SK-N-SH (cell line): ENCODE measurements around the gene MLIP. TPM values are rescaled to one million over a fixed set of nuclear protein-coding genes. Genes with fewer than 3 reads are reported as not detected.

Source experiments
- CTCF ChIA-PET: fragments of 300-600, 350-600 bp; formaldehyde crosslinking; extraction: SDS; loops from one replicate; lab custom pipeline; 2021; lab: Yijun Ruan, JAX
- POLR2A ChIA-PET: fragments of 350-600 bp; sonication (Branson Sonifier 250); formaldehyde crosslinking; extraction: SDS; loops from one replicate; lab custom pipeline; 2020; ENCODE audit warnings: antibody characterized with exemption, inconsistent platforms; lab: Yijun Ruan, JAX
- DNase-seq: peaks from one replicate; pipeline ENCODE4 v3.0.0; 2012
- H2AFZ ChIP-seq: fragments of 200-600 bp; sonication (generic); 2 replicates; pipeline ENCODE4 v1.8.1; 2016; ENCODE audit warnings: antibody characterized with exemption, mild to moderate bottlenecking, low read depth
- H3F3A ChIP-seq: fragments of 200-600 bp; sonication (generic); replicated peaks from 2 replicates; pipeline ENCODE3; 2016; ENCODE audit warnings: antibody characterized with exemption, mild to moderate bottlenecking; ENCODE audit not compliant: insufficient read depth
- H3K27ac ChIP-seq, 2 experiments: fragments of 200-500 bp in 1 of 2; fragments of 200-600 bp in 1 of 2; sonication (Bioruptor generic) in 1 of 2; sonication (generic), shearing (Covaris generic) in 1 of 2; 2 replicates each; pipeline versions ENCODE4 v1.5.1 to v1.6.1; 2014 to 2016; ENCODE audit warnings: low read depth in 2 of 2, inconsistent platforms in 1 of 2, low read length in 1 of 2, mild to moderate bottlenecking in 1 of 2, mixed read lengths in 1 of 2
- H3K27me3 ChIP-seq: fragments of 200-600 bp; sonication (generic), shearing (Covaris generic); 2 replicates; pipeline ENCODE4 v1.6.1; 2016; ENCODE audit warnings: mixed run types; ENCODE audit not compliant: insufficient read depth
- H3K36me3 ChIP-seq, 2 experiments: fragments of 200-500 bp in 1 of 2; fragments of 200-600 bp in 1 of 2; sonication (Bioruptor generic) in 1 of 2; sonication (generic) in 1 of 2; replicated peaks in 1 of 2; 2 replicates each; pipeline versions ENCODE3 to v1.5.1; 2014 to 2016; ENCODE audit warnings: low read length in 1 of 2, mild to moderate bottlenecking in 1 of 2; ENCODE audit not compliant: insufficient read depth in 2 of 2, control insufficient read depth in 1 of 2
- H3K4me1 ChIP-seq, 2 experiments: fragments of 200-500 bp in 1 of 2; fragments of 200-600 bp in 1 of 2; sonication (Bioruptor generic) in 1 of 2; sonication (generic), shearing (Covaris generic) in 1 of 2; 2 replicates each; pipeline versions ENCODE4 v1.5.1 to v1.6.1; 2014 to 2016; ENCODE audit warnings: low read depth in 1 of 2, low read length in 1 of 2, mixed run types in 1 of 2; ENCODE audit not compliant: insufficient read depth in 2 of 2, control insufficient read depth in 1 of 2
- H3K4me2 ChIP-seq: fragments of 200-600 bp; sonication (generic), shearing (Covaris generic); 2 replicates; pipeline ENCODE4 v1.6.1; 2017; ENCODE audit warnings: mixed run types
- H3K4me3 ChIP-seq, 2 experiments: fragments of 200-500 bp in 1 of 2; fragments of 200-600 bp in 1 of 2; sonication (Bioruptor generic) in 1 of 2; sonication (generic), shearing (Covaris generic) in 1 of 2; 2 replicates each; pipeline versions ENCODE4 v1.5.1 to v1.8.1; 2014 to 2016; ENCODE audit warnings: low read depth in 2 of 2, inconsistent platforms in 1 of 2, low read length in 1 of 2, mild to moderate bottlenecking in 1 of 2, mixed read lengths in 1 of 2, moderate library complexity in 1 of 2
- H3K79me2 ChIP-seq: fragments of 200-600 bp; sonication (generic); 2 replicates; pipeline ENCODE4 v1.8.1; 2017; ENCODE audit warnings: mild to moderate bottlenecking; ENCODE audit not compliant: insufficient read depth
- H3K9ac ChIP-seq: fragments of 200-600 bp; sonication (generic); 2 replicates; pipeline ENCODE4 v1.6.1; 2017; ENCODE audit warnings: mixed run types
- H3K9me2 ChIP-seq: fragments of 200-600 bp; sonication (generic); 2 replicates; pipeline ENCODE4 v1.6.1; 2017; ENCODE audit warnings: mixed run types
- H3K9me3 ChIP-seq: fragments of 200-600 bp; sonication (generic); 2 replicates; pipeline ENCODE4 v1.6.1; 2017; ENCODE audit warnings: mixed run types, mild to moderate bottlenecking, moderate library complexity
- H4K20me1 ChIP-seq: fragments of 200-600 bp; sonication (generic); 2 replicates; pipeline ENCODE4 v1.6.1; 2017; ENCODE audit warnings: mild to moderate bottlenecking, mixed run types; ENCODE audit not compliant: insufficient read depth
- CTCF ChIP-seq: fragments of 200-600 bp; sonication (generic); IDR thresholded peaks from 2 replicates; pipeline ENCODE4 v1.6.1; 2017; ENCODE audit warnings: antibody characterized with exemption, mild to moderate bottlenecking, moderate library complexity
- FOXJ3 ChIP-seq: sonication (generic); formaldehyde crosslinking; IDR thresholded peaks from 2 replicates; pipeline ENCODE4 v1.5.1; 2020; ENCODE audit warnings: mild to moderate bottlenecking, missing genetic modification reagents
- FOXM1 ChIP-seq: IDR thresholded peaks from 2 replicates; pipeline ENCODE4 v1.4.0; 2012; ENCODE audit warnings: low read depth, mild to moderate bottlenecking
- GABPA ChIP-seq: IDR thresholded peaks from 2 replicates; pipeline ENCODE4 v1.4.0; 2012; ENCODE audit warnings: low read depth, mild to moderate bottlenecking
- GATA2 ChIP-seq: sonication (generic); formaldehyde crosslinking; IDR thresholded peaks from 2 replicates; pipeline ENCODE4 v1.5.0; 2020; ENCODE audit warnings: mild to moderate bottlenecking, missing genetic modification reagents
- MAX ChIP-seq: IDR thresholded peaks from 2 replicates; pipeline ENCODE4 v1.4.0; 2012; ENCODE audit warnings: low read depth
- MXI1 ChIP-seq: IDR thresholded peaks from 2 replicates; pipeline ENCODE4 v1.6.1; 2012; ENCODE audit warnings: mild to moderate bottlenecking, low read depth, low read length, improper control_type of control experiment
- NFIC ChIP-seq: IDR thresholded peaks from 2 replicates; pipeline ENCODE4 v1.4.0; 2012; ENCODE audit warnings: borderline replicate concordance
- NRF1 ChIP-seq: IDR thresholded peaks from 2 replicates; pipeline ENCODE4 v1.6.1; 2012; ENCODE audit warnings: low read depth, mild to moderate bottlenecking, low read length
- PBX3 ChIP-seq: IDR thresholded peaks from 2 replicates; pipeline ENCODE4; 2012
- POLR2AphosphoS5 ChIP-seq: IDR thresholded peaks from 2 replicates; pipeline ENCODE4 v1.6.1; 2012; ENCODE audit warnings: low read depth, low read length
- RCOR1 ChIP-seq: fragments of 150-350 bp; IDR thresholded peaks from 2 replicates; pipeline ENCODE4 v1.6.1; 2017; ENCODE audit warnings: antibody characterized with exemption, low read length
- RFX5 ChIP-seq: IDR thresholded peaks from 2 replicates; pipeline ENCODE4 v1.6.1; 2012; ENCODE audit warnings: mild to moderate bottlenecking, improper control_type of control experiment, low read length
- SIN3A ChIP-seq: IDR thresholded peaks from 2 replicates; pipeline ENCODE4 v1.6.1; 2012; ENCODE audit warnings: low read depth, mild to moderate bottlenecking, low read length, moderate library complexity, borderline replicate concordance
- SMC3 ChIP-seq: IDR thresholded peaks from 2 replicates; pipeline ENCODE4 v1.6.1; 2012; ENCODE audit warnings: low read depth, low read length, improper control_type of control experiment
- TAF1 ChIP-seq: IDR thresholded peaks from 2 replicates; pipeline ENCODE4 v1.6.1; 2012; ENCODE audit warnings: low read depth, mild to moderate bottlenecking, low read length, moderate library complexity, borderline replicate concordance
- TCF12 ChIP-seq: IDR thresholded peaks from 2 replicates; pipeline ENCODE4 v1.4.0; 2012
- TEAD4 ChIP-seq: IDR thresholded peaks from 2 replicates; pipeline ENCODE4 v1.4.0; 2012; ENCODE audit warnings: mild to moderate bottlenecking, borderline replicate concordance; ENCODE audit not compliant: insufficient read depth
- USF2 ChIP-seq: fragments of 150-350 bp; IDR thresholded peaks from 2 replicates; pipeline ENCODE4 v1.6.1; 2017; ENCODE audit warnings: antibody characterized with exemption, low read length, low read depth, borderline replicate concordance
- YY1 ChIP-seq: IDR thresholded peaks from 2 replicates; pipeline ENCODE4 v1.4.0; 2012; ENCODE audit warnings: low read depth, mild to moderate bottlenecking
- WGBS: methylation state at CpG from one replicate; pipeline ENCODE4 v1.1.6; 2017; ENCODE audit warnings: low lambda C conversion rate; 5-methylcytosine and 5-hydroxymethylcytosine counted together
- polyA plus RNA-seq, 3 experiments: library from polyadenylated mRNA; depleted of rRNA; stranded (reverse); fragments of >200 nt; gene quantifications; 2 replicates each; pipeline ENCODE4 v1.2.3, GENCODE V29; 2012

The MLIP gene
- polyA plus RNA-seq, 1 of the 3 experiments (the other 2 are of a cell fraction) = not detected

GRCh38 chr6:54096811-54097210, 14.4 kb upstream of the MLIP start:
- no peaks in the 10 kb centered on the region; the same call in 1 of the 2 replicates for H3K27me3 ChIP-seq
- 13% methylated on average over 3 of the region's 3 CpGs for WGBS
- ChIA-PET POLR2A (no interaction called here), CTCF (no interaction called here)
- no peak overlapping the region for H2AFZ ChIP-seq
- no peak overlapping the region for H3K4me2 ChIP-seq
- no peaks in the 10 kb centered on the region for H3K9me3 ChIP-seq
- no peak for DNase-seq
- no peaks in the 10 kb centered on the region for H3K9me2 ChIP-seq
- H3K4me1 ChIP-seq = no peaks in the 10 kb centered on the region; a peak in 1 of 4 replicates
- H3K36me3 ChIP-seq = no peaks in the 10 kb centered on the region
- H4K20me1 ChIP-seq = no peaks in the 10 kb centered on the region
- H3F3A ChIP-seq = no peaks in the 10 kb centered on the region
- H3K4me3 ChIP-seq = no peak overlapping the region
- TF ChIP-seq SMC3 (no peak), MXI1 (no peak), CTCF (no peak), YY1 (no peak), MAX (no peak), TAF1 (no peak), FOXJ3 (no peak), PBX3 (no peak), NFIC (no peak), GATA2 (no peak), SIN3A (no peak), RFX5 (no peak), TCF12 (no peak), TEAD4 (no peak), GABPA (no peak)
- TF ChIP-seq, all 33 proteins: peak for 0
- no peaks in the 10 kb centered on the region for H3K79me2 ChIP-seq
- no peak overlapping the region for H3K9ac ChIP-seq
- no peak overlapping the region for H3K27ac ChIP-seq

GRCh38 chr6:54097753-54098152, 13.5 kb upstream of the MLIP start:
- no peaks in the 10 kb centered on the region for H3K9me2 ChIP-seq
- no peaks in the 10 kb centered on the region for H3K36me3 ChIP-seq
- no peak overlapping the region for H3K4me3 ChIP-seq
- no peak for DNase-seq
- no peak overlapping the region for H2AFZ ChIP-seq
- CTCF ChIA-PET = no interaction called here
- no peak overlapping the region for H3K4me2 ChIP-seq
- no peaks in the 10 kb centered on the region for H3K9me3 ChIP-seq
- H3K79me2 ChIP-seq = no peaks in the 10 kb centered on the region
- H3K4me1 ChIP-seq = no peaks in the 10 kb centered on the region; a peak in 1 of 4 replicates
- H3K9ac ChIP-seq = no peak overlapping the region
- WGBS = 13% methylated on average over 4 of the region's 4 CpGs
- no peaks in the 10 kb centered on the region for H3F3A ChIP-seq
- no peaks in the 10 kb centered on the region for H4K20me1 ChIP-seq
- POLR2A ChIA-PET = no interaction called here
- no peak overlapping the region for H3K27ac ChIP-seq
- H3K27me3 ChIP-seq = no peaks in the 10 kb centered on the region; the same call in 1 of the 2 replicates
- TF ChIP-seq TAF1 (no peak), FOXM1 (no peak), SIN3A (no peak), CTCF (no peak), GATA2 (no peak), NRF1 (no peak), RCOR1 (no peak), USF2 (no peak), POLR2AphosphoS5 (no peak), RFX5 (no peak)
